HG03103 (cell line): ENCODE data around the gene FBXL13.
"Not testable (repeated sequence)": the region's sequence is repeated elsewhere in the genome, so short reads cannot be mapped to it uniquely, and the experiment has no call there.

Experiments used
- ATAC-seq: cut with Tn5 transposase; IDR thresholded peaks from one replicate; pipeline ENCODE4 v1.9.1; 2021; ENCODE audit warnings: low read depth; ENCODE audit not compliant: unreplicated experiment

Gene FBXL13

DNA sequence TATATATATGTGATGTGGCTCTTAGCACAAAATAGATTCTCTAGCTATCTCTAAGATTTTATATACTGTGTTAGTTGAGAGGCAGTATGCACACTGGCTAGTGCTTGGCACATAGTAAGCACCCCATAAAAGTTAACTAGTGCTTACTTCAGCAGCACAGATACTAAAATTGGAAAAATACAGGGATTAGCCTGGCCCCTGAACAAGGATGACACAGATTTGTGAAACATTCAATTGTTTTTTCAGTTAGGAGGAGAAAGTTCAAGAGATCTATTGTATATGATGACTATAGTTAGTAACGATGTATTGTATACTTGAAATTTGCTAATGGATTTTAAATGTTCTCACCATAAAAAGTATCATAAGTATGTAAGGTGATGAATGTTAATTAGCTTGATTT lies 240.1 kb downstream of the FBXL13 start:
- ATAC-seq = no peak

DNA sequence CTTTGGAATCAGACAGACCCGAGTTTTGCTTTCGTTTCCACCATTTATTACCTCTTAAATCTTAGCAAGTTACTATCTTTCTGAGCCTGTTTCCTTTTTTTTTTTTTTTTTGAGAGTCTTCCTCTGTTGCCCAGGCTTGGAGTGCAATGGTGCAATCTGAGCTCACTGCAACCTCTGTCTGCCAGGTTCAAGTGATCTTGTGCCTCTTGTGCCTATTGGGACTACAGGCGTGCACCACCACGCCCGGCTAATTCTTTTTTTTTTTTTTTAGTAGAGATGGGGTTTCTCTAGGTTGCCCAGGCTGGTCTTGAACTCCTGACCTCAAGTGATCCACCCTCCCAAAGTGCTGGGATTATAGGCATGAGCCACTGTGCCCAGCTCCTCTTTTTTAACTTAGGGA lies 241.3 kb downstream of the FBXL13 start:
- ATAC-seq = no peak

DNA sequence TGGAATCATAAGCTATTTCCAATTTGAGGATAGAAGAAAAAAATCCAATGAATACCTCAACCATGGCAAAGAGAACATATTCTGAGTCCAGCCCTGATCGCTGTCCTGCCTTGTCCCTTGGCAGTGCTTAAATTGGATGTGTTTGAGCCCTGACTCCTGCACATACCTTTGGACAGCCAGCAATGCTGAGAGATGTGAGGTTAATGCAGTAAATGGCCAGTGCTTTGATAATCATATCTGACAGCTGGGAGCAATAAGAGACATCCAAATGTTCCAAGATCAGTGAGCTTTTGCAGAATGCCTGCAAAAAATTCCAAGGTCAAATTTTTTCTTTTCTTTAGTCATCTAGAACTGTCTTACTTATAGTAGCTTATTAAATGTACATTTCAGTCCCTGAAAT lies 241.9 kb downstream of the FBXL13 start:
- ATAC-seq = no peak

DNA sequence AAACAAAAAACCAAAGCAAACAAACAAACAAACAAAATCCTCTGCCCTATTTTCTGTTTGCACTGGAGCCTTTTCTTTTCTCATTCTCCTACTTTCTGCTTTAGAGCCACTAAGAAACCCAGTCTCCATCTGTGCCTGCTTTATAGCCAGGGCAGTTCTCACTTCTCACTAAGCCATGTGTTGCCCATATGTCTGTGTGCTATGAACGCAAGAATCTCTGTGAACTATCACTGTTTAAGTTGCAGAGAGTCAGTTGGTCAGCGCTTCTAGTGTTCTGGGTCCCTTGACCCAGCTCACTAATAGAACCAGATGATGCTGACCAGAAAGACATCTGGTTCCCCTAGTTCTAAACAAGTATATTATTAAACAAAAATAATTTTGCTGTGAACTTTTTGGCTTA lies 244.4 kb downstream of the FBXL13 start:
- ATAC-seq = no peak

DNA sequence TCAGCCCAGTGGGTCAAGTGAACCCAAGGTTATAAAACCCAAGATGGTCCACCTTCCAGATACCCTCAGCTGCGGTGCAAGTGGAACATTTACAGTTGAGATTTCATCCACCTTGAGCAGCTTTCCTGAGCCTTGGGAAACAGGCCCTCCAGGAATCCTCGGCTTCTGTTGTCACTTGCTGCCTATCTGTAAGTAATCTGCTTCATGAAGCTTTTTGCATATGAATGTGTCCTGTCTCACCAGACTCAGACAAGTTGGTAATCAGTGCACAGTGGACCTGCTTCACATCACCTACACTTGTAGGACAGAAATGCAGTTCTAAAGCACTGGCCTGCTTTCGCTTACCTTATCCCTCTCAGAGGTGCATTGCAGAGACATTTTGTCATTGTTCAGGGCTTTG lies 245.5 kb downstream of the FBXL13 start:
- no peak for ATAC-seq

DNA sequence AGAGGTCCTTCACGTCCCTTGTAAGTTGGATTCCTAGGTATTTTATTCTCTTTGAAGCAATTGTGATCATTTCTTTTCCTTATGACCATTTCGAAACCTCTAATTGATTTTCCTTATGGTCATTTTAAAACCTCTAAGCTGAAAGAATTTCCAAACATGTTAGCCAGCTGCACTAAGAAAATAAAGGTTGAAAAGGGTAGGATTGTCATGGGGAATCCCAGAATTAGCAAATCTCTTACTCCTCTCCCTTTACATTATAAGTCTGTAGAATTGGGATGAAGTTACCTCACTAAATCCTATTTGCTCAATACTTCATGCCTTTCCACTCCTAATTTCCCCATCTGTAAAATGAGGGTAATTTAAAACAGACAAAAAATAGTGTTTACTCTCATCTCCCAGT lies 246.3 kb downstream of the FBXL13 start:
- ATAC-seq = no peak

DNA sequence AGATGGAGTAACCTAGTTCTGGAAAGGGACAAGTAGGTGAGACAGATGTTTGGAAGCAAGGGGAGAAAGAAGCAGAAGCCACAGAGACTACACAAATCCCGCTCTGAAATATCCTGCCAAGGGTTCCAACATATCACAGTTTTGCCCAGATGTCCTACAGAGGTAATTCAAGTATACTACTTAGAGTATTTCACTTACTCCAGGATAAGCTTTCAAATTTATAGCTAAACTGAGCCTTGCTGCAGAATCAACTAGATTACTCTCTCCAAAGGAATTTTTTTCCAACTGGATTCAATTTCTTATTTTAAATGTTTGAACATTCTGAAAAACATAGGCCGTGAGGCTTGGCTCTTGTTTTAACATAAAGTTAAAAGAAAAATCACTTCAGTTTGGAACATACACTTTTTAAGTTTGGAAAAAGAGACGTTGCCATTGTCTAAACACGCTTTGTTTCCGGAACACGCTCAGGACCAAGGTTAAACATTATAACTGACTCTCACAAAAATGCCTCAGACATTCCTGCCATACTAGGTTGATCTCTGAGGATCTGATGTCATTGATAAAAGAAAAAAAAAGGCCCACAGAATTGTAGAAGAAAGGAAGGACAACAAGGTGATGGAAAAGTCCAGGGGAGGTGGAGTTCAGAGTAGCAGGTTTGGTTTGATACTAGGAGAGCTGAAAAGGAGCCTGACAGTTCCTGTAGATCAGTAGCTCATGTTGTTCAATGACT lies 251.0 kb downstream of the FBXL13 start:
- ATAC-seq = no peak

DNA sequence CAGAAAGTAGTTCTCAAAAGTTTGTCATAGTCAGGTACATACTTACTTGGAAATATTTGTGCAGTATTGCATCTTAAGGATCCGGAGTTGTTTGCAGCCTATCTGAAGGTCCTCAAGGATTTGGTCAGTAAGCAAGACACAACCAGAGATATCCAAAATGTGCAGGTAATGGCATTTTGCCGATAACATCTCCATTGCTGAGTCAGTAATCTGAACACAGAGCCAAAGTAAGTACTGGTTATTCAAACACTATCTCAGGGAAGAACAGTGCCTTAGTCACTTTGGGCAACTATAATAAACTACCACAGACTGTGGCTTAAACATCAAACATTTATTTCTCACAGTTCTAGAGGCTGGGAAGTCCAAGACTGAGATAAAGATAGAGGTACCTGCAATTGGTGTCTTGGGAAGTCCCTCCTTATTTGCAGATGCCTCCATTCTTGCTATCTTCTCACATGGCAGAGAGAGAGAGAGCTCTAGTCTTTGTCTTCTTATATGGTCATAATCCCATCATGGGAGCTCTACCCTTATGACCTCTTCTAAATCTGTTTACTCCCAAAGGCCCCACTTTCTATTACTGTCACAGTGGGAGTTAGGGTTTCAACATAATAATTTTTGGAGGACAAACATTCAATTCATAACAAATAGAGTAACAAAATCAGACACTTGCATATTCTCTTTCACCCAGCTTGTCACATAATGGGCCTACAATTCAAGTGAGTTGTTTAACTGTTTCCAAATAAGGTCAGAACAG lies 252.4 kb downstream of the FBXL13 start:
- ATAC-seq = no peak

DNA sequence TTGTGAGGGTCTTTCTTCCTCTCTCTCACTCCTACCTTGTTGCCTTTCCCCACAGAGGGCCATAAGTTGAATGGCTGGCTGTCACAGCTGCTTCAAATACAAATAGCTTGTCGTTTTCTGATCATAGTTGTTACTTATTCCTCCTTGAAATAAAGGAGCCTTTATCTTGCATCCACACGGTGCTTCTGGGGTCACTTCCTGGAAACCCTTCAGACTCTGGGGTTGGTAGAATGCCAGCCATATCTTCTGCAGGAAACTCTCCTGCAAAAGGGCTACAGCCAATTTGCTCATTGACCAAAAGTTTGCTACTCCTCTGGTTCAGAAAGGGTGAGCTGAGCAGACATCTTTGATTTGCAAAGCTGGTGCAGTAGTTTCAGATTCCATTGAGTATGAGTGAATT lies 255.4 kb downstream of the FBXL13 start:
- no peak for ATAC-seq

DNA sequence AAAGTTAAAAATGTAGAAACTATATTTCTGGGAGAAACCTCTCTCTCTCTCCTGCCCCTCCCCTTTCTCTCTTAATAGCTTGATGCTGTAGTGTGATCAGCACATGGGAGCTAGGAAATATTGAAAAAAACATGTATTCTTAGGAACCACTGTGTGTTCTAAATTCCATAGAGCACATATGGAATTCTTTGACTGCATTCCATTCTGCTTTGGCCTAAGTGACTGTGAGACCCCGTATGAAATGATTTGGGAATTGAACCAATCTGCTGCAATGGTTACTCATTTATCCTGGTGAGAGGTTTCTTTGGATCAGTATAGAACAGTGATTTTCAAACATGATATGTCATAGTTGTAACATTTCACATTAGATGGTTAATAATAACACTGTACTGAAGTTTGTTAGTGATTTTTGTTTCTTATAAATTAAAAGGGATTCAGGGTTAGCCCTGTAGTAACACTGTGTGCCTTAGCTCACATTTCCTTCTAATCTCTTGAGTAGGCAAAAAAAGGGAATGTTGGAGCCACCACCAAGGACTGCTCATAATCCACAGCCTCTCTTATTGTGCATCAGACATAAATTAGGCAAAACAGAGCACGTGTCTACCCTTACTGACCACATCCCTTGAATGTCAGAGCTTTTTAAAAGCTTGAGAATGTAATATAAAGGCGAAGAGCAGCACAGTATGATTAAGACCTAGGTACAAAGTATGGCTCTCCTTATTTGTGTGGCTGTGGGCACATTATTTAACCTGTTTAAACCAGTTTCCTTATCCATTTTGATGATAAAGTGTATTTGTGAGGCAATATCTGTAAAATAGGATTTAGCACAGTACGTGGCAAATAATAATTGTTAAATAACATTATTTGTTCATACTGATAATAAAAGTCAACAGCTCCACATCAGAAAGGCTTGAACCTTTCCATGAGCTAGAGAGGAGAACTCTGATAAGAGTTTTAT lies 256.7 kb downstream of the FBXL13 start:
- no peak for ATAC-seq

DNA sequence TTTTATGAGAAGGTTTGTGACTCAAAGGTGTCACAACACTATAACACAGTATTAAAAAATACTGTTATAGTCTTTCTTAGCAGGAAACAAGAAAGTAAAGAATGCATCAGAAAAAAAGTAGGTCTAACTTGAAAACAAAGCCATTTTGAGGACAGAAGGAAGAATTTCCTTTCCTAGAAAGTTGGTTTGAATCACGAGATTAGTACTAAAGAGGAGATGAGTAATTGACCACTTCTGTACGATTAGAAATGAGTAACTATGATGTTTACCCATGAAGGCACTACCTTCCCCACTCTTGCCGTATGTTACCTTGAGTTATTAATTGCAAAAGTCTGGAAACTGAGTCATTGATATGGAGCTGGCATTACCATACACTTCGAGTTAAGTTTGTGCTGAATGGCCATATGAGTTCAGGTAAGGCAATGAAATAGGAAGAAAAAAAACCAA lies 260.5 kb downstream of the FBXL13 start:
- ATAC-seq = no peak

DNA sequence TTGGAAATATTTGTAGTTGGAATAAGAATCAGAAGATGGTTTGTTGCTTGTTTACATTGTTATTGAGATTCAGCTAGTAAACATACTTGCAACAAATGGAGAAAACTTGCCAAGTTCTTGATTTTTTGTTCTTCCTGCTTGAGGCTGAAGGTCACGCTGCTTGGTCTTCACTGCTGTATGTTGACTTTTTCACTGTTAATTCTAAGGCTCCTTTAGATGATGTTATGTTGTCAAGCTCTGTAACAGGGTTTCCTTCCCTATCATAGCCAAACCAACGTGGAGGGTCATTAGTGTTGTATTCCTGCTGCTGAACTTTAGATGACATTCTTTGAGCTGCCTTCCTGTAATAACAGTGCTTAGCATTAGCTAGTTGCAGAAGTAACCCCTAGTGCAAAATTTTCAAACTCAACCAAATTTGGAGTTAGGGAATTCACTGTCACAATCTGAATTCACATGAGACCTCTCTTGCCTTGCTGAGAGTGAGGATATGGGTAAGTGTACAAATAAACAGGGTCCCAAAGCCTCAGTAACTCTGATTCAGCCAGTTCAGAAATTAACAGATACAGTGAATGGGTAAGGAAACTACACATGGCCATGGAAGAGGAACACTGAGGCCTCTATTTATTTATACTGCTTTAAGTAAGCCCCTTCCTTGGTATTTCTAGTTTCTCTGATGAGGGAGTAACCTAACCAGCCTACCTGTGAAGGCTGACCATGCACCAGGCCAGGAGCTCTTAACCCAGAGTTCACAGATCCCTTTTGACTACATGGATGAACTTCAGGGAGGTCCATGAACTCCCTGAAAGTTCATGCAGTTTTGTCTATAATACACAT lies 261.2 kb downstream of the FBXL13 start:
- no peak for ATAC-seq

DNA sequence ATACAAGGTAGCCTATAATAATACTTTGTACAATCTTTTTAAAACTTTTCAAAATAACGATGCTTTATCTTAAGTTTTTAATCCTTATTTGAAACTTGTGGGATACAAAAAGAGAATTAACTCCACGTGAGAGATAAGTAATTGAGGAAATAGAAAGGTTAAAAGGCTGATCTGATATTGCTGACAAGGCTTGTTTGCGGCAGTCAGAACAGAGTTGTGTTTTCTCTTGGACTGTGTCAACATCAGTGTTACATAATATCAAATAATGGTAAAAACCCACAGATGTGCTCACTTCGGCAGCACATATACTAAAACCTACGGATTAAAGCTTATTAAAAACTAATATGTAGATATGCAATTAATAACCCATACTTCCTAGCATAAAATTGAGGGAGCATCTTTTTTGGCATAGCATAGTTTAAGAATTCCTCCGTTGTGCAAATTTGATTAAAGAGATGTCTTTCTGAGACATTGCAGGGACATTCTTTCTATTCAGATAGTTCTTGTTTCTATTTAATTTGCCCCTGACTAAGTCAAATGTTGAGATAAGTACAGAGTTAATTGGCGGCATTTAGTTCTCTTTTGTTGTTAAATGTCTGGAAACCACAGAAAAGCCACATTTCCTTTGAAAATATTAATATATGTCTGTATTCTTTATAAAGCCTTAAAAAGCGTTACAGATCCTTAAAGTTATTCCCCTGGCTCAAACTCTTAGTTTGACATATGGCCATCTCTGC lies 262.5 kb downstream of the FBXL13 start:
- no peak for ATAC-seq

DNA sequence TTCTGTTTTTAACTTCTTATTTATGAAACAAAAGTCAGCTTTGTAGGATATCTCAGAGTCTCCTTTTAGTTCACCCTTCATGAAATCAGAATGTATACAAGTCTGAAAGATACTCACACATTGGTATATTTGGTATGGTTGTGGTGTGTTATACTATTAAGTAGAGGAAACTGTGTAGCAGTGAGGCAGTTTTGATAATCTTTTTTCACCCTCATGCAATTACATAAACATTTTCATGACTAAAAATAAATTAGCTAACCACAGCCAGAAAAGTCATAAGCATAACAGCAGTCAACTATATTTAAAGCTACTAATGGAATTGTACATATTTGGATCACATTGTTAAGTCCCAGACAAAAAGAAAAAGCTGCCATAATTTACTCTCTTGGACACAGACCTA lies 263.7 kb downstream of the FBXL13 start:
- no peak for ATAC-seq

DNA sequence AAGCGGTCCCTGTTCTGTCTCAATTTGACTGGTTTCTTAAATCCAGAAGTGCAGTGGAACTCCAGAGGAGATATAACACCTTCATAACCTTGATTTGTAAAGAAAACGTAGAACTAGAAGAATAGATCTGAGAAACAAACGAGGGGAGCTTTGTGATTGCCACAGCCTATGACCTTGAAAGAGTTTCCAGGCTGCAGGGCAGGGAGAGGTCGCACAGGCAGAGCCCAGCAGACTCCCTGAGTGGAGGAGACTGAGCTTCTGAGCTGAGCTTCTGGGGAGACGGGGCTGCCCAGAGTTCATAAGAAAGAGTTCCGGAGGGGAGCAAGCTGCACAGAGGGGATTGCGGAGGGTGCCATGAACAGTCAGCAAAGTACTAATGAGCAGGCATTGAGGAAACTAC lies 268.0 kb downstream of the FBXL13 start:
- no peak for ATAC-seq

DNA sequence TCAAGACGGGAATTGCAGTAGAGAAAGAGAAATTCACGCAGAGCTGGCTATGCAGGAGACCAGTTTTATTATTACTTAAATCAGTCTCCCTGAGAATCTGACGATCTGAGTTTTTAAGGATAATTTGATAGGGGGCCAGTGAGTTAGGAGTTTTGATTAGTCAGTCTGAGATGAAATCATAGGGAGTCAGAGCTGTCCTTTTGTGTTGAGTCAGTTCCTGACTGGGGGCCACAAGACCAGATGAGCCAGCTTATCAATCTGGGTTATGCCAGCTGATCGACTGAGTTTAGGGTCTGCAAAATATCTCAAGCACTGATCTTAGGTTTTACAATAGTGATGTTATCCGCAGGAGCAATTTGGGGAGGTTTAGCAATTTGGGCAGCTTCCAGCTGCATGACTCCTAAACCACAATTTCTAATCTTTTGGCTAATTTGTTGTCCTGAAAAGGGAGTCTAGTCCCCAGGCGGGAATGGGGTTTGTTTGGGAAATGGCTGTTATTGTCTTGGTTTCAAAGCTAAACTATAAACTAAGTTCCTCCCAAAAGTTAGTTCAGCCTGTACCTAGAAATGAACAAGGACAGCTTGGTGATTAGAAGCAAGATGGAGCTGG lies 278.5 kb downstream of the FBXL13 start:
- ATAC-seq = not testable (repeated sequence)

DNA sequence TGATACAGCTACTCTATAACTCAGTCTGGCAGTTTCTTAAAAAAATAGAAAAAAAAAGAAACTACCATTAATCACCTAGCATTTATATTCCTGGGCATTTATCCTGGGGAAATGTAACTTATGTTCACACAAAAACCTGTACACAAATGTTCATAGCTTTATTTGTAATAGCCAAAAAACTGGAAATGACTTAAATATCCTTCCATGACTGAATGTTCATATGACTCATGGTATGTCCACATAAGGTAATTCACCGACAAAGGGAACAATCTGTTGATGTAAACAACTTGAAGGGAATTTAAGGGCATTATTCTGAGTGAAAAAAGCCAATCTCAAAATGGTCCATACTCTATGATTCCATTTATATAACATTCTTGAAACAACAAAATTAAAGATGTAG lies 280.0 kb downstream of the FBXL13 start:
- ATAC-seq = not testable (repeated sequence)

DNA sequence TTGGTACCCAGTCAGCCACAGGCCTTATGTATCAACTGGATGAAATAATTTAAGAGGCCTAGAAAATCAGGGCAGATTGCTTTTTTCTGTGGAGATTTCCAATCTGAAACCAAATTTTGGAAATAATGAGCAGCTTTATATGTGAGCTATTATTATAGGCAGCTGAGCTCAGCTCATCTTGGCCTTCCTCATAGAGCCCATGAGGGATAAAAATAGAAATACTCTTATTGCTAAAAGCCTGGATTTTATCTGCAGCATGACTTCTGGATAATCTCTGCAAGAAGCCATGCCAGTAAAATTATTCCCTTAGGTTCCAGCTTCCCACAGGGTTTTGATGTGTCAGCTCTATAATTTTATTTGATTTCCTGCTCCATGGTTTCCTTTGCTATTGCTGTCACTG lies 282.8 kb downstream of the FBXL13 start:
- not testable (repeated sequence) for ATAC-seq

DNA sequence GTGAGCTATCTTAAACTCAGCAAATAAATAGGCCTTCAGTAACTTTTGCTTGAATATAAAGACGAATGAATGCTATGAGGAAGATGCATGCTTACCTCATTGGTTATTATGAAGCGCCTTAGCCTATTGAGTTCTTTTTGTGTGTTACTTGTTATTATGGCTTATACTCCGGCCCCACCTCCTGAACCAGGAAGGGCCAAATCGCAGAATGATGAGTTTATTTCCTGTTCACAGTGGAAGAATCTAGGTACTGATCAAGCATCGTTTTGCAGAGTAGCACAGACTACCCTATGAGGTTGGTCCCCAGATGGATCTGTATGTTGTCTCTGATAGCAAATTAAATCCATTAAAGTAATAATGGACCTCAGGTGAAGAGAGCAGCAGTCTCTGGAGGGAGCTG lies 283.2 kb downstream of the FBXL13 start:
- ATAC-seq = not testable (repeated sequence)
